SJSA1 (cell line): ENCODE data around the gene PIK3AP1. TPM values are rescaled to one million over a fixed set of nuclear protein-coding genes. Genes with fewer than 3 reads are reported as not detected.
"Not testable (repeated sequence)": the region's sequence is repeated elsewhere in the genome, so short reads cannot be mapped to it uniquely, and the experiment has no call there.

Experiments used
- DNase-seq, 2 experiments: peaks; one replicate each; pipeline ENCODE4 v3.0.0-alpha.2; 2015 to 2020; ENCODE audit warnings: low spot score in 2 of 2, low read depth in 1 of 2
- H3K27ac ChIP-seq: fragments of 250-450 bp; sonication (Bioruptor Pico); 2 replicates; pipeline ENCODE4 v1.5.1; 2020; ENCODE audit warnings: mild to moderate bottlenecking, moderate library complexity
- H3K27me3 ChIP-seq: fragments of 250-450 bp; sonication (Bioruptor Pico); replicated peaks from 2 replicates; pipeline ENCODE4 v1.5.1; 2020; ENCODE audit warnings: mild to moderate bottlenecking, moderate library complexity
- H3K36me3 ChIP-seq: fragments of 250-450 bp; sonication (Bioruptor Pico); 2 replicates; pipeline ENCODE4 v1.5.1; 2020; ENCODE audit warnings: mild to moderate bottlenecking
- H3K4me1 ChIP-seq: fragments of 250-450 bp; sonication (Bioruptor Pico); replicated peaks from 2 replicates; pipeline ENCODE4 v1.6.1; 2021; ENCODE audit warnings: mild to moderate bottlenecking
- H3K4me3 ChIP-seq: fragments of 250-450 bp; sonication (Bioruptor Pico); 2 replicates; pipeline ENCODE4 v1.5.1; 2020; ENCODE audit warnings: mild to moderate bottlenecking
- H3K9me3 ChIP-seq: fragments of 250-450 bp; sonication (Bioruptor Pico); replicated peaks from 2 replicates; pipeline ENCODE4 v1.5.1; 2020; ENCODE audit warnings: mild to moderate bottlenecking
- total RNA-seq: library from RNA; depleted of rRNA; stranded (reverse); fragments of >200 nt; shearing (Covaris generic); gene quantifications from 2 replicates; pipeline ENCODE4 v1.2.3, GENCODE V29; 2014; rRNA removed

The PIK3AP1 gene
- total RNA-seq, 1 experiment from 2014 or later = 0.95 TPM

GRCh38 chr10:96560966-96561887 is 159.1 kb downstream of the PIK3AP1 start:
- Histone ChIP-seq H3K27me3 (no peaks in the 10 kb centered on the region), H3K4me1 (peaks cover 3% of the 10 kb centered on the region), H3K36me3 (peaks cover 55% of the 10 kb centered on the region), H3K27ac (no peak overlapping the region), H3K4me3 (no peak overlapping the region), H3K9me3 (no peaks in the 10 kb centered on the region)
- DNase-seq = no peak

DNA sequence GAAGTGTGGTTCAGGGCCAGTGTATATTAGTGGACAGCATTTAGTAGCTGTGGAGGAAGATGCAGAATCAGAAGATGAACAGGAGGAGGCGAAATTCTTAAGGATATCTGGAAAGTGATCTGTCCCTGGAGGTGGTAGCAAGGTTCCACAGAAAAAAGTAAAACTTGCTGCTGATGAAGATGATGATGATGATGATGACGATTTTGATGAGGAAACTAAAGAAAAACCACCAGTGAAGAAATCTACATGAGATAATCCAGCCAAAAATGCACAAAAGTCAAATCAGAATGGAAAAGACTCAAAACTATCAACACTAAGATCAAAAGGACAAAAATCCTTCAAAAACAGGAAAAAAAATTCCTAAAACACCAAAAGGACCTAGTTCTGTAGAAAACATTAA is 159.8 kb downstream of the PIK3AP1 start:
- Histone ChIP-seq H3K36me3 (peaks cover 58% of the 10 kb centered on the region), H3K4me3 (no peak overlapping the region), H3K9me3 (no peaks in the 10 kb centered on the region), H3K27me3 (no peaks in the 10 kb centered on the region), H3K27ac (no peak overlapping the region), H3K4me1 (no peaks in the 10 kb centered on the region)
- DNase-seq = no peak

GRCh38 chr10:96556003-96556402 is 164.3 kb downstream of the PIK3AP1 start:
- Histone ChIP-seq H3K4me1 (no peaks in the 10 kb centered on the region), H3K9me3 (no peaks in the 10 kb centered on the region), H3K36me3 (peaks cover 70% of the 10 kb centered on the region), H3K4me3 (no peak overlapping the region), H3K27me3 (no peaks in the 10 kb centered on the region), H3K27ac (no peak overlapping the region)
- DNase-seq = no peak

GRCh38 chr10:96555330-96555729 is 165.0 kb downstream of the PIK3AP1 start:
- no peak for DNase-seq
- Histone ChIP-seq H3K27me3 (no peaks in the 10 kb centered on the region), H3K4me3 (no peak overlapping the region), H3K4me1 (no peaks in the 10 kb centered on the region), H3K27ac (no peak overlapping the region), H3K36me3 (peaks cover 74% of the 10 kb centered on the region), H3K9me3 (no peaks in the 10 kb centered on the region)

- no peaks in the 10 kb centered on the region for H3K4me1 ChIP-seq
- no peak overlapping the region for H3K27ac ChIP-seq
- H3K4me3 ChIP-seq = no peak overlapping the region
- H3K27me3 ChIP-seq = no peaks in the 10 kb centered on the region
- no peak for DNase-seq
- H3K36me3 ChIP-seq = peaks cover 83% of the 10 kb centered on the region
- H3K9me3 ChIP-seq = no peaks in the 10 kb centered on the region
These were observed 171.7 kb downstream of the PIK3AP1 start for GRCh38 chr10:96548589-96548988.

DNA sequence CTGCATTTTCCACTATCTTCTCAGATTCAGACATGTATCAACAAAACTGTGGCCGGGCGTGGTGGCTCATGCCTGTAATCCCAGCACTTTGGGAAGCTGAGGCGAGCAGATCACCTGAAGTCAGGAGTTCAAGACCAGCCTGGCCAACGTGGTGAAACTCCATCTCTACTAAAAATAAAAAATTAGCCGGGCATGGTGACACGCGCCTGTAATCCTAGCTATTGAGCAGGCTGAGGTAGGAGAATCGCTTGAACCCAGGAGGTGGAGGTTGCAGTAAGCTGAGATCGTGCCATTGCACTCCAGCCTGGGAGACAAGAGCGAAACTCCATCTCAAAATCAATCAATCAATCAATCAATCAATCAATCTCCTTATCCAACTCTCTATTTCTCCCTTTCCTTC is 174.8 kb downstream of the PIK3AP1 start:
- H3K4me1 ChIP-seq, H3K27ac ChIP-seq, H3K27me3 ChIP-seq, H3K9me3 ChIP-seq, H3K4me3 ChIP-seq, DNase-seq: not testable (repeated sequence)
- peaks cover 73% of the 10 kb centered on the region for H3K36me3 ChIP-seq

Other genes starting within 250 kb of the PIK3AP1 start
- gene TLL2, start 206.6 kb downstream of the PIK3AP1 start, total RNA-seq = not detected in 2 replicates
- 119 and 139 TPM in 2 replicates for gene TM9SF3, start 133.5 kb downstream of the PIK3AP1 start, total RNA-seq
- 7.0 and 15.5 TPM in 2 replicates for gene LCOR, start 111.8 kb upstream of the PIK3AP1 start, total RNA-seq